ENCODE data around the gene PTPN22.

PTPN22 gene

DNA sequence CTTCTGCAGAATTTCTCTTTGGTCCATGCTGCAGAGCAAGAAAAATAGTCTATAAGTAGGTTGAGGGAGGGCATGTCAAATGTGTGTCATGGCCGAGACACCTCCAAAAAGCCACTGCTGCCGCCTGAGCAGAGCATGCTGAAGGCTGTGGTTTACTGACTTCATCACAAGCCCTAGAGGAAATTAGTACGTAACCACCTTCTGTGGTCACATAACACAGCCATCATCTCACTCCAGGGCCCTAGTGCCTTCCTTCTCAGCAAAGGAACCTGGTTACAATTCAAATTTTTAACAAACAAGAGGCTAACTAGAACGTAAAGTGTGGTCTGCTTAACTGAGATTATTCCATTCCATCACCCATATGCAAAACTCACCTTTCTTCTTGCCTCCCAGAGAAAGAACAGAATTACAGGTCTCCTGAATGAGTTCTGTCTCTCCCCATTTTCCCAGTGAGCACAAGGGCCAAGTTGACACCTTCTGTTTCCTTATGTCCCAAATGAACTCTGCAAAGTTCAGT lies at the start of gene PTPN22:
Gene PTPN22, minus strand, starts transcription at position 116 of the 517 bp plus-strand sequence.
- peak; percentile 63 for DNase-seq

DNA sequence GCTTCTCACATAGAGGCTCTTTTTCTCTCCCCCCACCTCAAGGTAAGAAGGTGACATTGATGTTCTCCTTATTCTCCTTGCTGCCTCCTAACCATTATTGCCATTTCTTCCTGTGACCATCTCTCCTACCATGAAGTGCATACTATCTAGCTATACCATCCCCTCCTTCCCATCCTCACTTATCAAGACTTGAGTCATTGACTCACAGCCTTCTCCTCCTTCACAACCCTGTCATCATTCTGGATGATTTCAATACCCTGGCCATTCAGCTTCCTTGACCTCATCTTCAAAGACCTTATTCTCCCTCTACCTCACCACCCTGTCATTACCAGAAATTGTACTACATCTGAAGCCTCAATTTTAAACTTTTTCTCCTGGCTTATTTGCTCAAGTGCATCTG lies 46.7 kb upstream of the PTPN22 start:
- no peak for DNase-seq

DNA sequence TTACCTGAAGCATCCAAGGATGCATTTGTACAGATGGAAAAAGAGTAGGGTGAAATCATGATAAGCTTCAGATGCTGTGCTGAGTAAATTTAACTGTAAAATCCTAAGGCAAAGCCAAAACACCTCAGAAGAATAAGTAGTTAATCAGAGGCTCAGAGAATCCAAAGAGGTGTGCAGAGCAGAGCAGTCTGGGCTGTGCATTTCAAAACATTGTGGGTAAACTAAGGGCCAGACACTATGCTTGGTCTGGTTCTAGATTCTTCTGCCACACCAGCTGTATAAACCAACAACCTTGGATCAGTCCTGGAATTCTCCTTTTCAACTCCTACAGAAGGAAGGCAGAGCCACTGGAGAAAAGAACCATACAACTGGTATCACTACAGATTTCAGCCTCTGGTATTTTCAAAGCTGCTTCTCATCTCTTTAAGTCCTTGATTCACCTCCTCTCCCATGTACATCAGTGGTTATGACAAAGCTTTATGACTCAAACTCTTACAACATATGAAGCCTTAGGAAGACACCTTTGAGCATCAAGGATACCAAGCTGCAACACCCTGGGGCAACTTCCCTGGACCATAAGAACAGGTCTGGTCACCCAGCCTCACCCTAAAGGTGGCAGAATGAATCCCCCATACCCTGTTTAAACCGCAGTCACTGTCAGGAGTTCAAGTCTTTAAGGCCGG lies 46.0 kb upstream of the PTPN22 start:
- DNase-seq = no peak

DNA sequence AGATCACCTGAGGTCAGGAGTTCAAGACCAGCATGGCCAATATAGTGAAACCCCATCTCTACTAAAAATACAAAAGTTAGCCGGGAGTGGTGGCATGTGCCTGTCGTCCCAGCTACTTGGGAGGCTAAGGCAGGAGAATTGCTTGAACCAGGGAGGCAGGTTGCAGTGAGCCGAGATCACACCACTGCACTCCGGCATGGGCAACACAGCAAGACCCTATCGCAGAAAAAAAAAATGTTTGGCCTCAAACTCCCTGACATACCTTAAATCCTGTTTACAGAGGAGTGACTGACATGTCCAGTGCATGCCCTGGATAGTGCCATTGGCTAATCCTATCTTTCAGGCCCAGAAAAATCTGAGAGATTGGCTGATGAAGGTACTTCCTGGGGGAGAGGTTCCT lies 45.5 kb upstream of the PTPN22 start:
- DNase-seq = no peak

DNA sequence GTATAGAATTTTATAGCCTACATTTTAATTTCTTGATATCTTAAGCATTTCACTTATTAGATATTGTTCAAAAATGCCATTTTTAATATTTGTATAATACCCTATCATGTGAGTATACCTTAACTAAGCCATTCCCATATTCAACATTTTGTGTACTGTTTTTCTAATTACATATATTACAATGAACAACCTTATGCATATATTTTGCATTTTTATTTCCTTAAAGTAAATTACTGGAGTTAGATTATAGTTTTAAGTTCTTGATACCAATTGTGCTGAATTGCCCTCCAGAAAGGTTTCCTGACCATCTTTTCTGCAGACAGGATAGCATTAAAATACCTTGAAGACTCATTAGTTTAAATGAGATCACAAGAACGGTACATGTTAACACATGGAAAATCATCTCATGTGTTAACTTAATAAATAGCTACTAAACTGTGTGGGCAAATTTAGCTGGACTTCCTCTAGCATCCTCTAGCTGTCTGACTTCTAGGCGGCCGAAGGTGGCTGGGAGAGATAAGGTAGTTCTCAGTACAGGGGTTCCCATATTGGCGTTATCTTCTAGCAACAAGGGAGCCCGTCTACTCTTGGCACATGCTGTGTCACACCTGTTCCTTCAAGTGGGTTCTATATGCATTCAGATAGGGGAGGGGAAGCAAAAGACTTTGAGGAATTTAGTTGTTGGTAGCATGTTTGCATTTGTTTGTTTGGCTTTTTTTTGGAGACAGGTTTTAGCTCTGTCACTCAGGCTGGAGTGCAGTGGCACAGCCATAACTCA lies 42.6 kb upstream of the PTPN22 start:
- no peak for DNase-seq

DNA sequence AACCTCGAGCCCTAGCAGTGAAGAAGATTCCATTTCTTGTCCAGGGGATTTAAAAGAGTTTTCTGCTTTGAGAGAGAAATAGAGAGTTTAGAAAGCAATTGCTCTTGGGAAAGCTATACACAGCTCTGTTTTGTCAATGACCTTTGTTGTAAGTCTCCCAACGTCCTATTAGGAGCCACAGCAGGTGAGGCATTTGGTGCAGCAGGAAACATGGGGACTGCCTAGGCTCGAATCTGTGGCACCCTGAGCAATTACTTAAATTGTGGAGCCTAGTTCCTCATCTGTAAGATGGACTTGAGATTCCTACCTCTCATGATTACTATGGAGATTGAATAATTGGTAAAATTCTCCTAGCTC lies 41.8 kb upstream of the PTPN22 start:
- no peak for DNase-seq

DNA sequence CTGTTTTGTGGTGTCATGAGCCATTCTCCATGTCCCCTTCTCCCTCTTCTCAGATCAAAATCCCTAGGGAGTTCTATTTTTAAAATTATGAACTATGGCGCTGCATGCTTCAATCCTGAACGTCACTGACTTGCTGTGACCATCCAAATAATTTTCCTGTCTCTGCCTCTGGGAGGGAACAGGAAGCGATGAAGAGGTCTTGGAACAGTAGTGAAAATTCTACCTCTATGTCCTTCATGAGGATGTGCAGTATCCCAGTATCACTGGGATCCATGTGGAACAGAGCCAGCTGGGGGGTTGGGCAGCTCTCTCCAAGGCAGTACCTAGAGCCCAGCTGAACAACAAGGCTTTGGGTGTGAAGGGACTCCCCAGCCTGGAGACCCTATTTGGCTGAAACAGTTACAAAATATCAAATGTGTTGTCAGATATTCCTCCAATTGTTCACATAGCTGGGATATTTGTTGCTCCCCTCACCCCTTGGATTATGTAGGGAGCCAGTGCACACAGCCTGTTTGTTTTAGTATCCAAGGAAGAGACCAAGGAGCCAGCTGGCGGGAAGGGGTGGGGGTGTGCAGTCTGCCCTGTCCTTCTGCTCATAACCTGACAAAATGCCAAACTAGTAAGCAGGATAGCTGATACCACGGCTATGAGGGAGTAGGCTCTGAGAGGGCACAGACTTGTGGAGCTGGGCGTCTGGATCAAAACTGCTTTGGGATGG lies 41.2 kb upstream of the PTPN22 start:
- no peak for DNase-seq

DNA sequence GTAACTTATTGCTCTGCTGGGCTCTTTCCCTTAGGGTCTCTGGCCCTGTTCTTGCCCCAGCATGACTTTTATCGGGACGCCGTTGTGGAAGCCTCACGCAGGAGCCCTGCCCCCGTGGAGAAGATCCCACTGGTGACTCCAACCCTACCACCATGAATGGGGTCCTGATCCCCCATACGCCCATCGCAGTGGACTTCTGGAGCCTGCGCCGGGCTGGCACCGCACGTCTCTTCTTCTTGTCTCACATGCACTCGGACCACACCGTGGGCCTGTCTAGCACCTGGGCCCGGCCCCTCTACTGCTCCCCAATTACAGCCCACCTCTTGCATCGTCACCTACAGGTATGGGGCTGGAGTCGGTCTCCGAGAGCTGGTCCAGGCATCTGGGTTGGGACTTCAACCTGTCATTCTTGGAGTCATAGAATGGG lies 33.9 kb upstream of the PTPN22 start:
- no peak for DNase-seq

DNA sequence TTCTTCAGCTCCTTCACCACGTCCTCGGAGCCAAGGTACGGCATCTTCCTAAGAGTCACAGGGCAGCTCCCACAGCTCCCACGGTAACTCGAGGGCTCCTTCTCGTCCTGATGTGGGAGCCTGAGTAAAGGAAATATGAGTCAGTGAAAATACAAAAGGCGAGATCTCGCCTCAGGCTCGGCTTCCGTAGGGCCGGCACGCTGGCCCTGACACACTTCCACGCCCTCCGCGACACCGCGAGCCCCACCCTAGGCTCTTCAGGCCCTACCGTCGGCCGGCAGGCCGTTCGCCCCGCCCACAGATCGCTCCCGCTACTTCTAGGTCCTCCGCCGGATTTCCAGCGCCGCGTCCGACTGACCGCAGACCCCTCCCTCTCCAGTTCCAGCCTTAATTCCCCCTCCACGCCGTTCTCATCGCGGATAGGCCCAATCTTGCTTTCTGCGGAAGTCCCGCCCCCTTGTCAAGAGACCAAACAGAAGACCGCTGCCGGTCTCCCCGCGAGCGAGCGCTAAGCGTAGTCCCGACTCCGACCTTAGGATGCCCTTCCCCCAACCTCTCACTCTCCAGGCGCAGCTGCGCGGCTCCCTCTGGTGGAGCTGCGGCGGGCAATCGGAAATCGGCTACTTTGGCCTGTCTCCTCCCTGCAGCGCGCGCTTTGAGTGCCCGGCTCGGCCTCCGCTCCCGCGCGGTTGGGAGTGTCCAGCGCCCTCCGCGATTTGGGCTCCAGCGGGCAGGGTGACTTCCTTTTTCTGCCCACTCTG lies 33.3 kb upstream of the PTPN22 start, which contains the start of the genes AP4B1 and DCLRE1B:
Gene AP4B1, minus strand, starts transcription at position 126 of the 761 bp plus-strand sequence. Its CDS starts 82 bp downstream, at position 44.
Gene DCLRE1B, plus strand, starts transcription at position 653 of the 761 bp plus-strand sequence. CDS start 261 bp downstream, outside the sequence.
- peak; percentile 92 for DNase-seq

DNA sequence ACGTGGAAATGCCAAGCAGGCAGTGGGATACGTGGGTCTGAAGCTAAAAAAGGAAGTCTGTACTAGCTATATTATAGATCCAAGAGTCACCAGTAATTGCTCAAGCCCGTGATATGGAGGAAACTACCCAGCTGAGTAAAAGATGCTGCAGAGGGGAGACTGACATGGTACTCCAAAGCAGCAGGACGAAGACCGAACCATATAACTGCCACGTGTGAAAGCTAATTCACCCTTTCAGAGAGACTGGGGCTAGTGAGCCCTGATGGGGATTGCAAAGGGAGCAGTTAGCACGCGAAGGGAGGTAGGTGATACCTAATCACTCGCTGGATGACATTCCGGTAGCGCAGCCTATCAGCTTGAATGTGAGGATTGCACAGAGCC lies 32.8 kb upstream of the PTPN22 start:
- DNase-seq = no peak

DNA sequence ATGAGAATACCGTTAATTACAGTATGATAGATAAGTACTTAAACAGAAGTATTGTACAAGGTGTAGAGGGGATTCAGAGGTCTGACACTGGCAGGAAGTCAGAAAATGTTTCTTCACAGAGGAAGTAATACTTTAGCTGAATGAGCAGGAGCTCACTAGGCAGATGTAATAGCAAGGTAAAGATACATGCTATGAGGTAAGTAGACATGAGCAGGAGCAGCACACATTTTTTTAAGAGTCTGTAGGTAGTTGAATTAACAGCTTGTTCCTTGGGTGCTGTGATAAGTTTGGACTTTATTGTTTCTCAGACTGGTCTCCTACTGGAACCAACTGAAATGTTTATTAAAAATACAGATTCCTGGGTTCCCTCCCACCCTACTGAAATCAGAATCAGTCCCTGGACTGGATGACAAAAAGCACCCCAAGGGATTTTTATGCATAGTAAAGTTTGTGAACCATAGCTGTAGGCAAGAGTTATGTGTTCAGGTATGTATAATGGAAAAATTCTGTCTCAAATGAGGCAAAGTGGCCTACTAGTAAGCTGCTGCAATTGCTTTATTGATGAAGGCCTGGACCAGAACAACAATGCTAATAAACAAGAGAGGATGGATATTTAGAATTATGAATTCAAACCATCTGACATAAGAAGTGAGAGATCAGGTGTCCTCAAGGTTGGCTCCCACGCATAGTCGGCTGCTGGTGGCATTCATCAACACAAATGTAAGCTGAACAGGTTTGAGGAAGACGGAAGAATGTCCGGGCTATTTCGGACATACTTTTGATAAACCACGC lies 32.2 kb upstream of the PTPN22 start:
- DNase-seq = peak; percentile 4

DNA sequence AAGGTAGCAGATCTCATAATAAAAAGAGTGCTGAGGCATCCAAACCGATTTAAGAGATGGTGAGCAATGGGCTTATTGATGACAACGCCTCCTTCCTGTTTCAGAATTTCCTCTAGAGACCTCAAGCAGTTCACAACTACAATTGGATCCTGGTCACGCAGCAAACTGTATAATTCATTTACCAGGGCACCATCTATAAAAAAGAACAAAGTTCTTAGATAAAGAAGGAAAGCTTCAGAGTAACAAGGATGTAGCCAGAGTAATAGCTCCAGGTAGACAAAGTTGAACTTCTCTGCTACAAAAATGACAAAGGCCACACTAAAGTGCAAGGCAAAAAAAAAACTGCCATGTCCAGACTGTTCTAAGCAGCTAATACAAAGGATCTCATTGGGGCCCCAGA lies 29.7 kb upstream of the PTPN22 start:
- DNase-seq = no peak

DNA sequence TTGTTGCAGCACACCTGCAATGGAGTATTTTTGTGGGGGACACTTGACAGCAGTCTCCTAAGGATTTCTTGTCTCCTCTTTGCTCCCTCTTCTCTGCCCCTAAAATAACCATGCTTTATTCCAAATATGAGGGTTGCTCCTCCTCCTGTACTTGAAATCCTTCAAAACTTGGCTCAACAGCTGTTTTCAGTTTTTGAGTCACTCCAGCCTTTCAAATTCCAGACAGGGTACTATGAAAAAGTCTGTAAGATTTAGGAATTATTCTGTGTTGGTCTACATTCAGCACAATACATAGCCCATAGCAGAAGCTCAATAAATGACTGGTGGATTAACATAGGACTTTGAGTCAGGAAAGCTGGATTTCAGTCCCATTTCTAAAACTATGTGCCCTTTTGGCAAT lies 27.6 kb upstream of the PTPN22 start:
- DNase-seq = no peak

DNA sequence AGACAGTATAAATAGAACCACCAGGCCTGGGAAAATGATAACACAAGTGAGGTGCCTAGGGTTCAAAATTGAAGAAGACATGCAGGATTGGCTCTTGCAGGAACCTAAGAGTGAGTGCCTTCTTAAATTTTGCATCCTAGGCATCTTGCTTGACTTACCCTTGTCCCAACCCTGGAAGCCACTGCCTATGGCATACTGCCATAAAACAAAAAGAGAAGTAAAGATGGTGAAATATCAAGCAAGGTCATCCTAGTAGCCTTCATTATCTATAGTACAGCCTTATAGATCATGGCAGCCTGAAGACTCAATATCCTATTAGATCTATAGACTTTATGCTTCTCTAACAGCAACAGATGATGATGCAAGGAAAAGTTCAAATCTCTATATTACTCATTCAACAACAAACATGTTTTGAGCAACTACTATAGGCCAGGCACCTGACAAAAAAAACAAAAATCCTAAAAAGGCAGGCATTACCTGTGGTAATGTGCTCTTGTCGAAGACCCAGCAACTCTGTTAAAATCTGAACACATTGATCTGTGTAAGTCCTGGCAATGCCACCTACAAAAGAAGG lies 26.8 kb upstream of the PTPN22 start:
- no peak for DNase-seq

DNA sequence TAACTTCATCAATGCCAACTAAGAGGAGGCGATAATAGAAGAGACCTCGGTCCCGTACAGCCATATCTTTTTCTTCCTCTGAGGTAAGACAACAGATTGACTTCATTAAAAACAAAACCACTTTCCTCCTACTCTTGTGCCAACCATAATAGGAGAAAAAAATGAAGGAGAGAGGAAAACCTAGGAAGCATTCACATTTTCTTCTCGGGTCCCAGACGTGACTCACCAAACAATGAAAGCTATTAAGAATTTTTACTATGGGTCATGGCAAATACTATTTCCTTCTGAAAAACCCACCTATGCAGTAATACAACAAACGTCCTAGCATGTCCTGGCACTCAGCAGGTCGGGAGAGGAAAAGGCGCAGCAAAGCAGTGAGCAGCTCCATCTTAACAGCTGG lies 24.4 kb upstream of the PTPN22 start:
- no peak for DNase-seq

DNA sequence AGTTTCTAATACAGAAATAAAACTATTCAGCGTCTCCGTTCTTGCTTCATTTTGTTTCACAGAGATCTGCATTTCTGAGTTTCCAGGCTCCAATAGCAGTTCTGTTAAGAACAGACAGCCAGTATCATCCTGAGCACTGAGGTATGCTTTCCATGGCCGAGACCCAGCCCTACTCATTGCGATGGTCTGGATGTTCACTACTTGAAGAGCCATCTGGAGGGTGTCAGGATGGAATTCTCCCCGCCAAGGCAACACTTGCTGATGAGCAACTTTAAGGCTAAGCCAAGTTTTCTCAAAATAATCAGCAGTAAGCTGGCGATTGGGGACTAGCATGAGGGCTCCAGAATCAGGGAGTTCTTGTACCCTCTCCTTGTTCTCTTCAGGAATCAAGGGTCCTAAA lies 23.6 kb upstream of the PTPN22 start:
- DNase-seq = no peak

DNA sequence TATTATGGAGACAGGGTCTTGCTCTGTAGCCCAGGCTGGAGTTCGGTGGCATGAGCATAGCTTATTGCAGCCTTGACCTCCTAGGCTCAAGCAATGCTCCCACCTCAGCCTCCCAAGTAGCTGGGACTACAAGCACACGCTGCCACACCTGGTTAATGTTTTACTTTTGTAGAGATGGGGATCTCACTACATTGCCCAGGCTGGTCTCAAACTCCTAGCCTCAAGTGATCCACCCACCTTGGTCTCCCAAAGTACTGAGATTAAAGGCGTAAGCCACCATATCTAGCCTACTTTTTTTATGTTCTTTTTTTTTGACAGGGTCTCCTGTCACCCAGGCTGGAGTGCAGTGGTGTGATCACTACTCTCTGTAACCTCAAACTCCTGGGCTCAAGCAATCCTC lies 21.8 kb upstream of the PTPN22 start:
- DNase-seq = no peak

DNA sequence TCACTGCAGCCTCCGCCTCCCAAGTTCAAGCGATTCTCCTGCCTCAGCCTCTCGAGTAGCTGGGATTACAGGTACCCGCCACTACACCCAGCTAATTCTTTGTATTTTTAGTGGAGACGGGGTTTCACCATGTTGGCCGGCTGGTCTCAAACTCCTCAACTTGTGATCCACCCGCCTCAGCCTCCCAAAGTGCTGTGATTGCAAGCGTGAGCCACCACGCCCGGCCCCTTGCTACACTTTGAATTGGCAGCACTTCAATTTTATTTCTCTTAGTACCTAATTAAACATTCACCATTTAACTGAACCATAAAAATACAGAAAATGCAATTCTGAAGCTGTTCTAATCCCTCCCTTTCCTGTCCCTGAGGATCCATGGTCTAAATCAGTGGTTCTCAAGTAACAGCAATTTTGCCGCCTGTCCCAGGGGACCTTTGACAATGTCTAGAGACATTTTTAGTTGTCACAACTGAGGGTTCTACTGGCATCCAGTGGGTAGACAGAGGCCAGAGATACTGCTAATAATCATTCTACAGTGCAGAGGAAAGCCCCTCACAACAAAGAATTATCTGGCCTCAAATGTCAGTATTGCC lies 20.2 kb upstream of the PTPN22 start:
- no peak for DNase-seq

DNA sequence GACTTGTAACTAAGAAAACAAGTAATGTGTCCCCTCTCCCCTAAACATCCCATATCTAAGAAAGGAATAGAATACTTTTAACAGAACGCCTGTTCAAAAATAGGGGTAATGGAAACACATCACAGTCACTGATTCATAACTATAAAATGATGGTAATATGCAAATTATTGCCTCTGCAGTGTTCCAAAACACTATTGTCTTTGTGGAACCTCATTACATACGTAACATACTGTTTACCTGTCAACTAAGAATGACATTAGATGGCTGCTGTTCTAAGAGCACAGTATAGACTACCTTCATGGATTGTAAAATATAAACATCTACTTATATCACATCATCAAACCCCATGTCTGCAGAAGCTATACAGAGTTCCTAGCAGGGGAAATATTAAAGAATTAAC lies 19.3 kb upstream of the PTPN22 start:
- no peak for DNase-seq

DNA sequence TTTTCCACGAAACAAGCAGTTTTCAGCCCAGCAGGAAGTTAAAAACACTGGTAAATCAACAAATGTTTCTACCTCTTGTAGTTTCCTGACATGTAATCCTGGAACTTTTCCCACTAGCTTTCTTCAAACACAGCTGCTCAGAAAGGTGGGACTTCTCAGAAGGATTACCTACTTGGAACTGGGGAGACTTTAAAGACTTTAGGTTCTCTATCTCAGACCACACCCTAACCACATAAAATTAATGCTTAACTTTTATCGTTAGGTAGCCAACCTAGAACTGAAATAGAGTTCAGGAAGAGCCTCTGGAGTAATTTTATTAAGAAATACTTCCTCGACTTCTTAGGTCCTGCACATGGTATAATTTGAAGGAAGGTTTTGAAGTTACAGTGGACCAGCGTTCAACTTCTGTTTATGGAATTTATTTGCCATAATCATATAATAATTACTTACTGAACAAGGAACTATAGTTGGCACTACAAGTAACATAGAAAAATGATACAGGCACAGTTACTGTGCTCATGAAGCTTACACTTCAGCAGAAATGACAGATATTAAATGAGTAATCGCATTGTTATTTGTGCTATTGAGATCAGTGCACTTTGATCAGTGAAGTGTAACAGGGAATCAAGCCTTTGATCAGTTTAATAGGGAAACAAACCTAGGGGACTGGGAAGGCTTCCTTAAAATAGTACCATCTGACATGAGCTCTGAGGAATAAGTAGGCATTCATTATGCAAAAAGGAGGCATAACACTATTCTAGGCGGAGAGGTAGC lies 16.1 kb upstream of the PTPN22 start, which contains the start of gene BCL2L15:
Gene BCL2L15, minus strand, starts transcription at position 180 of the 774 bp plus-strand sequence. CDS start 206 bp downstream, outside the sequence.
- DNase-seq = no peak
